Measurements from ENCODE around the gene SCAMP1.

DNA sequence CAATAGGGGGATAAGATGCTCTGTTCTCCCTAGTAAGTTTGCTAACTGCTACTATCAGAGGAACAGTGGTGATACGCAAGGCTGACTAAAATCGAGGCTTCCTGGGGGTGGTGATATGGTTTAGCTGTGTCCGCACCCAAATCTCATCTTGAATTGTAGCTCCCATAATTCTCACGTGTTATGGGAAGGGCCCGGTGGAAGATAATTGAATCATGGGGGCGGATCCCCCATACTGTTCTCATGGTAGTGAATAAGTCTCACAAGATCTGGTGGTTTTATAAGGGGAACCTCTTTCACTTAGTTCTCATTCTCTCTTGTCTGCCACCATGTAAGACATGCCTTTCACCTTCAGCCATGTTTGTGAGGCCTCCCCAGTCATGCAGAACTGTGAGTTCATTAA is 153.0 kb downstream of the SCAMP1 start:
- TF ChIP-seq POLR2A (IDR thresholded peaks at IDR 0.05) (no peak), EP300 (IDR thresholded peaks at IDR 0.05) (no peak)
- TF ChIP-seq, protein P1, sequence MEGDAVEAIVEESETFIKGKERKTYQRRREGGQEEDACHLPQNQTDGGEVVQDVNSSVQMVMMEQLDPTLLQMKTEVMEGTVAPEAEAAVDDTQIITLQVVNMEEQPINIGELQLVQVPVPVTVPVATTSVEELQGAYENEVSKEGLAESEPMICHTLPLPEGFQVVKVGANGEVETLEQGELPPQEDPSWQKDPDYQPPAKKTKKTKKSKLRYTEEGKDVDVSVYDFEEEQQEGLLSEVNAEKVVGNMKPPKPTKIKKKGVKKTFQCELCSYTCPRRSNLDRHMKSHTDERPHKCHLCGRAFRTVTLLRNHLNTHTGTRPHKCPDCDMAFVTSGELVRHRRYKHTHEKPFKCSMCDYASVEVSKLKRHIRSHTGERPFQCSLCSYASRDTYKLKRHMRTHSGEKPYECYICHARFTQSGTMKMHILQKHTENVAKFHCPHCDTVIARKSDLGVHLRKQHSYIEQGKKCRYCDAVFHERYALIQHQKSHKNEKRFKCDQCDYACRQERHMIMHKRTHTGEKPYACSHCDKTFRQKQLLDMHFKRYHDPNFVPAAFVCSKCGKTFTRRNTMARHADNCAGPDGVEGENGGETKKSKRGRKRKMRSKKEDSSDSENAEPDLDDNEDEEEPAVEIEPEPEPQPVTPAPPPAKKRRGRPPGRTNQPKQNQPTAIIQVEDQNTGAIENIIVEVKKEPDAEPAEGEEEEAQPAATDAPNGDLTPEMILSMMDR (IDR thresholded peaks at IDR 0.05): no peak
